ENCODE measurements around the gene ARHGAP10. TPM values are rescaled to one million over a fixed set of nuclear protein-coding genes. Genes with fewer than 3 reads are reported as not detected.

ARHGAP10 gene
- total RNA-seq, 1 experiment from 2014 or later = 25.0 TPM

DNA sequence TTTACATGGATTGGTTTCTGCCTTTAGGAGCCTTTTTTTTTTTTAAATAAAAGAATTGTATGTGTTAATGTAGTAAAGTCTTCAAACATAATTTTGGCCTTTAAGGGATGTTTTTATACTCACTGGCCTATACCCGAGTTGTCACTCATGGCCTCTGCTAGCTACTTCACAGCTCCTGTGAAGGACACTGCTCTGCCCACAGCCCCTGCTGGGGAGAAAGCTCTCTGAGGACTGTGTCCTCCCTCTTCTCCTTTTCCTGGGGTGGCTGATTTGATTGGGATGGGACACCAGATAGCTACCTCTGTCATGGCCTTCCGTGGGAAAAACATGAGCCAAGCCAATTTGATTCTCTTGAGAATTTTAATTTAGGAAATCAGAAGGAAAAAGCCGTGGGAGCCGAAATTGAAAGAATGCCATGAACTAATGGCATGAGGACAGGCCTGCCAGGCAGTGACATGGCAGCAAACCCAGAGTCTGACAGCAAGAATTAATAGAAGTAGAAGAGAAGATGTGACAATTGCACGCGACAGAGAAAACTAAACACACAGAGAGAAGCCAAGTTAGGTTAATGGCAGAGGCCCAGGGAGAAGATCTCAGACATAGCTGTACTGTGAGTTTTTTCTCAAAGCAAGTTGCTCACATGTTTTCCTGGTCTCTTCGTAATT, 81.4 kb downstream of the ARHGAP10 start:
- Histone ChIP-seq H3K27ac (no peak overlapping the region), H3K27me3 (no peaks in the 10 kb centered on the region), H3K4me3 (no peak overlapping the region), H3K36me3 (no peaks in the 10 kb centered on the region), H3K9me3 (replicated peaks) (no peaks in the 10 kb centered on the region), H3K4me1 (no peaks in the 10 kb centered on the region)
- DNase-seq = no peak

DNA sequence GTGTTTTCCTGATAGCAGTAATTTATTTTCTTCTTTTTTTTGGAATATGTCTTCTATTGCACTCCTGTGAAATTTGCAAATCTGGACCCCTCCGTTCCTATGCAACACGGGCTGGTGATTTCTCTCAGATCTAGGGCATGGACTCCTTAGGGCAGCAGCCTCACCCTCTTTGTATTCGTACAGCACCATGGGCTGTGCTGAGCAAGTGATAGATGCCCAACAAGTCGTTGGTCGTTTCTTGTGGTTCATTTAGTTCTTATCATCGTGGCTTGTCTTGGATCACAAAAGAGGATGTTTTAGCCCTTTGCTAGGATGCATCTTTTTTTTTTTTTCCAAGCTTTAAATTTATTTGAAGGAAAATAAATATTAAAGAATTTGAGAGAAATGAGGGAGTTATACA, 82.1 kb downstream of the ARHGAP10 start:
- H3K9me3 ChIP-seq (replicated peaks) = no peaks in the 10 kb centered on the region
- H3K27me3 ChIP-seq = no peaks in the 10 kb centered on the region
- H3K4me3 ChIP-seq = no peak overlapping the region
- H3K4me1 ChIP-seq = no peaks in the 10 kb centered on the region
- H3K27ac ChIP-seq = no peak overlapping the region
- no peak for DNase-seq
- H3K36me3 ChIP-seq = no peaks in the 10 kb centered on the region

DNA sequence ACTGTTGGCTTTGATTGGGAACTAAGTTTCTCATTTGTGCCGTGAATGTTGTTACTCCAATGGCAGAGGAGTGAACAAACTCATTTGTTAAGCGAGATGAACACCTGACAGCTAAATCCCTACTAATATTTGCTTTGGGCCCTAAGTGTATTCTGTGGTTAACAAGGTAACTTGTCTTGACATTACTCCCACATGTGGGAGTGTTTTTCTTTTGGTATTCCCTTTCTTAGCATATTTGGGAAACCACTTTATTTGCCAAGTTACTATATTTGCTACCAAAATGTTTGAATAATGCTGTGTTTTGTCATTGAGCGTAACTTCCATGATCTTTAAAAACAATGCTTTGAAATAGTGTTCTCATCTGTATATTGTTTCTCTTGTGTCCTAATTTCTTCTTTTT, 82.5 kb downstream of the ARHGAP10 start:
- H3K27me3 ChIP-seq = no peaks in the 10 kb centered on the region

DNA sequence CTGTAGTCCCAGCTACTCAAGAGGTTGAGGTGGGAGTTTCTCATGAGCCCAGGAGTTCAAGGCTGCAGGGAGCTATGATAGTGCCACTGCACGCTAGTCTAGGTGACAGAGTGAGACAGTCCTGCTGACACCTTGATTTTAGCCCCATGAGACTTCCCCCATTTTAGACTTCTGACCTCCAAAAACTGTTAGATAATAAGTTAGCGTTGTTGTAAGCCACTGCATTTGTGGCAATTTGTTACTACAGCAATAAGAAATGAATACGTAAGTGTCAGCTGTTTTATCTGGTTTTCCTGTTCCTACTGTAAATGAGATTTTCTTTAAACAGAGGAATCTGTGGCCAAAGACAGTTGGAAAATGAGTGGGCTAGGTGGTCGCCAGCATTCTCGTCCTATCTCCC, 83.9 kb downstream of the ARHGAP10 start:
- no peak overlapping the region for H3K27ac ChIP-seq
- H3K4me3 ChIP-seq = no peak overlapping the region
- DNase-seq = no peak
- no peaks in the 10 kb centered on the region for H3K36me3 ChIP-seq
- H3K9me3 ChIP-seq (replicated peaks) = no peaks in the 10 kb centered on the region
- no peaks in the 10 kb centered on the region for H3K4me1 ChIP-seq
- no peaks in the 10 kb centered on the region for H3K27me3 ChIP-seq

More for the DNA sequence above, 82.5 kb downstream of the ARHGAP10 start:
- DNase-seq = no peak
- H3K9me3 ChIP-seq (replicated peaks) = no peaks in the 10 kb centered on the region
- H3K36me3 ChIP-seq = no peaks in the 10 kb centered on the region
- H3K4me3 ChIP-seq = no peak overlapping the region
- no peak overlapping the region for H3K27ac ChIP-seq
- H3K4me1 ChIP-seq = no peaks in the 10 kb centered on the region

DNA sequence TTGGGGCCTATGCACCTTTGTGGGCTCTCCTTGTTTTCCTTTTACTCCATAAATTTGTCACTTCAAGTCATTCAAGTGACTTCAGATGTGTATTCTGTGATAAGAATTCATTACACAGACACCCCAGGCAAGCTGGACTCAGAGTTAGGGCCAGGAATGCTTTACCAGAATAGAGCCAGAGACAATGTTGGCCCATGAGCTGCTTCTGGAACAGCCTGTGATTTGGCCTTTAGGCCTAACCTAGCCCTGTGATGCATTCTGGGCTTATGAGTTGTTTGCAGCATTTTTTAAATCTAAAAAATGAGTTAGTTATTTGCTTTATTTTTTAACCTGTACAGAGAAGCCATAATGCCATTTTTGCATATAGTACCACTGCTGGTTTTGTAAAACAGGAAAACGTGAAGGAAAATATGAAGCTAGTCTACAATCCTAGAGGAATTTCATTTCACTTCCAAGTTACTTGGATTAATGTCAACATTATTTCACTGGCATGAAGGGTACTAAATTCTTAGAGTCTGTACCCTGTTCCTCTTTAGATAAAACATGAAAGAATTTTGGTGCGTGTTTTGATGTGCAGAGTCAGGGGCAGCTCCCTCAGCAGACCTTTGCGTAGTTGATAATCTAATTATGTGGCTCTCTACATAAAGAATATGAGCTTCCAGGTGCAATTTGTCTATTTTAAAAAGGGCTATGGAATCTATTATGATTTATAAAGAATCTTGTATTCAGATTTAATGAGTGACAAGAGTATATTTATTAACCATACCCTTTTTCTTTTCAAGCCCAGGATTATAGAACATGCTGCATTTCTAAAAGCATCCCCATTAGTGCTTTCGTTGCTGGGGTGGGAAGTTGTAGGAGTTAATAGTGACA, 84.7 kb downstream of the ARHGAP10 start:
- no peaks in the 10 kb centered on the region for H3K36me3 ChIP-seq
- no peaks in the 10 kb centered on the region for H3K9me3 ChIP-seq (replicated peaks)
- peaks cover 6% of the 10 kb centered on the region for H3K4me1 ChIP-seq
- no peak for DNase-seq
- no peak overlapping the region for H3K27ac ChIP-seq
- no peaks in the 10 kb centered on the region for H3K27me3 ChIP-seq
- no peak overlapping the region for H3K4me3 ChIP-seq

DNA sequence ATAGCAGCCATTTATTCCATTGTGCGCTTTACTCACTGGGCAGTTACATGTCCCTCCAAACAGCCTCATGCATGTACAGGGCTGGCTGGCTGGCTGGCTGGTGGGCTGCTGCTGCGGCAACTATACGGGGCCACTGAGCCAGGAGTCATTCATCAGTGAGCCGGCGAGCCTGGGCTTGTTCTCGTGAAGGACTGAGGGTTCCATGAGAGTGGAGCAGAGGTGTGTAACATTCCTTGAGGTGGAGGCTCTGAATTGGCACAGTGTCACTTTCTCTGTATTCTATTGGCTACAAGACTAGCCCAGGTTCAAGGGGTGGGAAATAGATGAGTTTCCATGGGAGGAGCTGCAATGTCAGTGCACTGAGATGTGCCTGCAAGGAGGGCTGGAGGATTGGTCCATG, 89.1 kb downstream of the ARHGAP10 start:
- Histone ChIP-seq H3K27me3 (no peaks in the 10 kb centered on the region), H3K9me3 (replicated peaks) (no peaks in the 10 kb centered on the region), H3K4me1 (peaks cover 16% of the 10 kb centered on the region), H3K27ac (no peak overlapping the region), H3K36me3 (0 out of 2 replicates have a peak, but pooled peaks cover 2% of the 10 kb centered on the region), H3K4me3 (no peak overlapping the region)
- no peak for DNase-seq

DNA sequence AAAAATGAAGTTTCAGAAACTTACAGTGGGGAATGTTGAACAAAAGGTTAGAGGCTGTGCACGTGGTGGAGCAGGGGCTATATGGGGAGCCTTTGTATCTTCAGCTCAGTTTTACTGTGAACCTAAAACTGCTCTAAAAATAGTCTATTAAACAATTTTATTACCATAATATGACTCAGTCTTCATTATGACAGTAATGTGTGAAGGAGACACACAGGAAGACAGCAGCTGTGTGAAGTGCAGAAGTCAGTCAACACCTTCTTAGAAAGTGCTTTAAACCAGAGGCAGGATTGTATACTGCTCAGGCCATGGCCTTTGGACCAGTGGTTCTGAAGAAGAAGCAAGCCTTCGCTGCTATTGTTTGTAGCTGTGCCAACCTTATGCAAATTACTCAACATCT, 89.7 kb downstream of the ARHGAP10 start:
- H3K9me3 ChIP-seq (replicated peaks) = no peaks in the 10 kb centered on the region

DNA sequence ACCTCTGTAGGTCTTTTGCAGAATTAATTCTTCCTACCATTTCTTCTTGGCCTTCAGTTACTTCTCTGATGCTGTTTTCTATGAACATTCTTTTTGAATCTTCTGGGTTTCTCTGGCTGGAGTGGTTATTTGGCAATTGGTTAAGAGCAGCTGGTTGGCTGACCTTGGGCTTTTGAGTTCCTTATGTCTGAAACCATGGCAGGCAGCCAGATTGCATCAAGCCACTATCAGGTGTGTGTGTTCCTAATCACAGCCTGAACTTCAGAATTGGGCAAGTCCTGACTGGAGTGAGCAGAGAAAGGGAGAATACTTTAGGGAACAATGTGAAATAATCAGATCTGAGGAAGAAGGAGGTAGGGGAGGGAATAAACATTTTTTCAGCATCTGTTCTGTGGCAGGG, 90.2 kb downstream of the ARHGAP10 start:
- no peak overlapping the region for H3K4me3 ChIP-seq
- peak; percentile 30 to 47 for DNase-seq

More for the DNA sequence above, 89.7 kb downstream of the ARHGAP10 start:
- no peak overlapping the region for H3K4me3 ChIP-seq
- no peak overlapping the region for H3K27ac ChIP-seq
- H3K4me1 ChIP-seq = peaks cover 21% of the 10 kb centered on the region
- no peak for DNase-seq
- no peaks in the 10 kb centered on the region for H3K27me3 ChIP-seq
- 0 out of 2 replicates have a peak, but pooled peaks cover 2% of the 10 kb centered on the region for H3K36me3 ChIP-seq

DNA sequence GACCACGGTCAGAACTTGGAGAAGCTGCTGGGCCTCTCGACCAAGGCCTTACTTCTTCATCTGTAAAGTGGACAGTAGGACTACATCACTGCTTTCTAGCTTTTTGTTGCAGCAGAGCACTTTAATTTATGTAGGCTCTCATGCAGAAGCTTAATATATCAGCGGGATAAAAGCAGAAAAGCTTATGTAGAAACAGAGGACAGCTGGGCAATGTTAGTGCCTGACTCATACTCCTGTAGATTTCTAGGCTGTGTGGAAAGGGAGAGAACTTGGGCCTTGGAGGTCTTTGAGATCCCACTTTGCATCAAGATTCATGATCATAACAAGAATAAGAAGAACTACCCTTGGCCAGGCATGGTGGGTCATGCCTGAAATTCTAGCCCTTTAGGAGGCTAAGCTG, 91.2 kb downstream of the ARHGAP10 start:
- peaks cover 23% of the 10 kb centered on the region for H3K4me1 ChIP-seq
- 0 out of 2 replicates have a peak, but pooled peaks cover 2% of the 10 kb centered on the region for H3K36me3 ChIP-seq
- H3K27ac ChIP-seq = no peak overlapping the region
- no peak overlapping the region for H3K4me3 ChIP-seq
- no peaks in the 10 kb centered on the region for H3K27me3 ChIP-seq
- no peaks in the 10 kb centered on the region for H3K9me3 ChIP-seq (replicated peaks)
- no peak for DNase-seq

More for the DNA sequence above, 90.2 kb downstream of the ARHGAP10 start:
- H3K4me1 ChIP-seq = peaks cover 23% of the 10 kb centered on the region
- no peaks in the 10 kb centered on the region for H3K27me3 ChIP-seq
- H3K36me3 ChIP-seq = 0 out of 2 replicates have a peak, but pooled peaks cover 2% of the 10 kb centered on the region
- no peak overlapping the region for H3K27ac ChIP-seq
- H3K9me3 ChIP-seq (replicated peaks) = no peaks in the 10 kb centered on the region

DNA sequence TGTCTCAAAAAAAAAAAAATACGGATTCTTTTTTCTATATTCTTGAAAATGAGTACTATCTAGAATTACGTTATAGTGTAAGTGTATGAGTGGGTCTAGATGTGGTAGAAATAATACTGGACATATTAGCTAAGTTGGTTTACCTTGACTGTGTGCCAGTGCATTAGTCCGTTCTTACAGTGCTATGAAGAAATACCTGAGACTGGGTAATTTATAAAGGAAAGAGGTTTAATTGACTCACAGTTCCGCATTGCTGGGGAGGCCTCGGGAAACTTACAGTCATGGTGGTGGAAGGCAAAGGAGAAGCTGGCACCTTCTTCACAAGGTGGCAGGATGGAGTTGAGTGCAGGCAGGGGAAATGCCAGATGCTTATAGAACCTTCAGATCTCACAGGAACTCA, 92.4 kb downstream of the ARHGAP10 start:
- H3K27me3 ChIP-seq = no peaks in the 10 kb centered on the region
- no peaks in the 10 kb centered on the region for H3K9me3 ChIP-seq (replicated peaks)
- no peak overlapping the region for H3K4me3 ChIP-seq
- 0 out of 2 replicates have a peak, but pooled peaks cover 2% of the 10 kb centered on the region for H3K36me3 ChIP-seq
- no peak for DNase-seq
- no peak overlapping the region for H3K27ac ChIP-seq
- H3K4me1 ChIP-seq = peaks cover 23% of the 10 kb centered on the region

DNA sequence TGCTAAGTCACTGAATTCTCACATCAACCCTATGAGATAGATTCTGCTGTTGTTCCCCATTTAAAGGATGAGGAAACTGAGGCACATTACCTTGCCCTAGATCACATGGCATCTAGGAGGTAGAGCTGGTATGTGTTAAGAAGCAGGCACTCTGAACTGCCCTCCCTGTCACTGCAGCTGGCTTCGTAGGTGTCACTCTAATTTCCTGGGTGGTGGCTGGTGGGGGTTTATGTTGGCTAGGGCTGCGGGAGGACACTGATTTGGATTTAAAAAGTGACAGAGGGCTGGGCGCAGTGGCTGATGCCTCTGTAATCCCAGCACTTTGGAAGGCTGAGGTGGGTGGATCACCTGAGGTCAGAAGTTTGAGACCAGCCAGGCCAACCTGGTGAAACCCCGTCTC, 93.0 kb downstream of the ARHGAP10 start:
- Histone ChIP-seq H3K27ac (no peak overlapping the region), H3K9me3 (replicated peaks) (no peaks in the 10 kb centered on the region), H3K36me3 (0 out of 2 replicates have a peak, but pooled peaks cover 2% of the 10 kb centered on the region), H3K4me3 (no peak overlapping the region), H3K27me3 (no peaks in the 10 kb centered on the region), H3K4me1 (peaks cover 23% of the 10 kb centered on the region)
- DNase-seq = no peak

DNA sequence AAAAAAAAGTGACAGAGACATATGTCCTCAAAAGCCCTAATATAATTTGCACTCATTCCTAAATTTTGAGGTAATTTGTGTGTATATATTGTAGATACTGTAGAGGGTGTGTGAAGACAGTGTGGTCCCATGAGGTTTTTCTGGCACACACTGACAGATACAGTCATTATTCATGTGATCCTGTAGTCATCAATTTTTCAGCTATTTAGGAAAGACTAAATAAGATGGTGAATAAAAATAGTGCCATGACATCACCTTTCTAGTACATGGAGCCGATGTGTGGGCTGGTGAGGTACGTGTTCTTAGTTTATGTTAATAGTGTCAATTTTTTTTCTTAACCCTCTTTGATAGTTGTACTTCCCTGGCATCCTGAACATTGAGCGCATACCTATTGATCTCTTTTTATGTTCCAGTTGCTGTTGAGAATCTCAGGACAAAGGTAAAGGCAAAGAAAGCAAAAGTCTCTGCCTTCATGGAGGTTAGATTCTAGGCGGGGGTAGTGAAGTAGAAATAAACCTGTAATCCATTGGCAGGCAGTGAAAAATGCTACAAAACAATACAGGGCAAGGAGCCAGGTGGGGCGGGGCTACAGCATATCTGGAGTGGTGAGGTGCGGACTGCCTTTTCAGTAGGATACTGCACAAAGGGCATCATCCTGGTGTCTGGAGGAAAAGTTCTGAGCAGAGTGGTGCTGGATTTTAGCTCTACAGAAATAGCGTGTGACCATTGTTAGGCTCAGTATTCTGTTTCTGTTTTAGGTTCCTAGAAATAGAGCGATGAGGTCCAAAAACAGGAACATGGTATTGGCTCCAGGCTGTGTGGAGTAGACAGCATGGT, 93.8 kb downstream of the ARHGAP10 start:
- Histone ChIP-seq H3K9me3 (replicated peaks) (no peaks in the 10 kb centered on the region), H3K4me1 (peaks cover 23% of the 10 kb centered on the region), H3K27ac (no peak overlapping the region), H3K4me3 (no peak overlapping the region), H3K36me3 (0 out of 2 replicates have a peak, but pooled peaks cover 2% of the 10 kb centered on the region), H3K27me3 (no peaks in the 10 kb centered on the region)
- DNase-seq = no peak

DNA sequence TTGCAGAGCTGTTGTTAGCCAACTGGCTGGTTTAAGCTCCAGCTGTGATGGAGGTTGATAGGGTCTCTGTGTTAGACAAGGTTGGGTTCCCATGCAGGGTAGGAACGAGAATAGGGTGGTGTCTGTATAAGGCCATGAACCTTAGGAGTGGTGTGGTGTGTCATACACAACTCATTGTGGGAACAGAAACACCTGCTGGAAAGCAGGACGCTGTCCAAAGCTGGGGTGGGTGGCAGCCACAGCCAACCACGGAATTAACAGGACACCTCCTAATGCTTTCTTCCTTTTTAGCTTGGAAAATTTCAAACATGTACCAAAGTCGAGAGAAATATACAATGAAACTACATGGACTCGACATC, 94.4 kb downstream of the ARHGAP10 start:
- peaks cover 21% of the 10 kb centered on the region for H3K4me1 ChIP-seq
- no peak overlapping the region for H3K27ac ChIP-seq
- no peaks in the 10 kb centered on the region for H3K27me3 ChIP-seq
- no peak overlapping the region for H3K4me3 ChIP-seq
- H3K9me3 ChIP-seq (replicated peaks) = no peaks in the 10 kb centered on the region
- H3K36me3 ChIP-seq = 0 out of 2 replicates have a peak, but pooled peaks cover 2% of the 10 kb centered on the region
- peak; percentile 21 to 34 for DNase-seq

DNA sequence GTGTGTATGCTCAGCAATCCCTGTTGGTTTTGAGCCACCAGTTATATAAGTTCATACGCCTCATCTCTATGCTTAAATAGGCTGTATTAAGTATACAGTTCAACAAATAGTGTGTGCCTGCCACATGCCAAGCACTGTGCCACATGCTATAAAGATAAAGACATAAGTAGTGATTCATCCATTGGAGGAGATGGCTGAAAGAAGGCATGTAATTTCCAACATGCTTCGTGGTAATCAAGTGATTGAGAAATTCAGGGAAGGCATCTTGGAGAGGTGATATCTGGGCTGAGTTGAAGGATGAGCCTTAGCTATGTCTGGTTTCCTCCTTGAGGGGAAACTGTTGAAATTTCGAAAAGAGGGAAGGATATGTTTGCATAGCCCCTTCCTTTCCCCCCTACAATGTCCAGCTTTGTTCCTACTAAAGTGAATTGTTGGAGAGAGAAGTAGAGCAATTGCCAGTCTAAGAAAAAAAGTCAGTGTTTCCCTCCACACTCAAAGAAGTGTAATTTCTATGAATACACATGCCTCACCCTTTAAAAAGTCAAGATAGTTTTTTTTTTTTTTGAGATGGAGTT, 96.5 kb downstream of the ARHGAP10 start:
- H3K4me3 ChIP-seq = no peak overlapping the region
- no peak for DNase-seq
- H3K27me3 ChIP-seq = no peaks in the 10 kb centered on the region
- H3K27ac ChIP-seq = no peak overlapping the region
- H3K4me1 ChIP-seq = peaks cover 7% of the 10 kb centered on the region
- no peaks in the 10 kb centered on the region for H3K9me3 ChIP-seq (replicated peaks)
- no peaks in the 10 kb centered on the region for H3K36me3 ChIP-seq
